GM12865 (cell line): ENCODE data around the gene FBXL17.

ENCODE experiments used
- DNase-seq: peaks from one replicate; pipeline ENCODE4 v3.0.0; 2010; ENCODE audit warnings: low read depth
- H3K4me3 ChIP-seq: 2 replicates; pipeline ENCODE4 v1.5.1; 2011; ENCODE audit warnings: mild to moderate bottlenecking, low read depth, low read length, control low read depth
- TF ChIP-seq, protein P1 (sequence below): IDR thresholded peaks from 2 replicates; pipeline ENCODE4 v1.5.1; 2011; ENCODE audit warnings: low read length, control low read depth, low read depth, inconsistent platforms; ENCODE audit not compliant: insufficient read depth; ENCODE audit errors: missing control alignments

The FBXL17 gene

GRCh38 chr5:107941036-107941435, 440.9 kb downstream of the FBXL17 start:
- no peak overlapping the region for H3K4me3 ChIP-seq
- DNase-seq: no peak
- TF ChIP-seq, protein P1, sequence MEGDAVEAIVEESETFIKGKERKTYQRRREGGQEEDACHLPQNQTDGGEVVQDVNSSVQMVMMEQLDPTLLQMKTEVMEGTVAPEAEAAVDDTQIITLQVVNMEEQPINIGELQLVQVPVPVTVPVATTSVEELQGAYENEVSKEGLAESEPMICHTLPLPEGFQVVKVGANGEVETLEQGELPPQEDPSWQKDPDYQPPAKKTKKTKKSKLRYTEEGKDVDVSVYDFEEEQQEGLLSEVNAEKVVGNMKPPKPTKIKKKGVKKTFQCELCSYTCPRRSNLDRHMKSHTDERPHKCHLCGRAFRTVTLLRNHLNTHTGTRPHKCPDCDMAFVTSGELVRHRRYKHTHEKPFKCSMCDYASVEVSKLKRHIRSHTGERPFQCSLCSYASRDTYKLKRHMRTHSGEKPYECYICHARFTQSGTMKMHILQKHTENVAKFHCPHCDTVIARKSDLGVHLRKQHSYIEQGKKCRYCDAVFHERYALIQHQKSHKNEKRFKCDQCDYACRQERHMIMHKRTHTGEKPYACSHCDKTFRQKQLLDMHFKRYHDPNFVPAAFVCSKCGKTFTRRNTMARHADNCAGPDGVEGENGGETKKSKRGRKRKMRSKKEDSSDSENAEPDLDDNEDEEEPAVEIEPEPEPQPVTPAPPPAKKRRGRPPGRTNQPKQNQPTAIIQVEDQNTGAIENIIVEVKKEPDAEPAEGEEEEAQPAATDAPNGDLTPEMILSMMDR: no peak

- no peak for DNase-seq
- H3K4me3 ChIP-seq: no peak overlapping the region
- TF ChIP-seq, protein P1: no peak
Observed at GRCh38 chr5:107937651-107938355, 444.1 kb downstream of the FBXL17 start.

GRCh38 chr5:107937204-107937603, 444.7 kb downstream of the FBXL17 start:
- H3K4me3 ChIP-seq: no peak overlapping the region
- TF ChIP-seq, protein P1: no peak
- DNase-seq: no peak

DNA sequence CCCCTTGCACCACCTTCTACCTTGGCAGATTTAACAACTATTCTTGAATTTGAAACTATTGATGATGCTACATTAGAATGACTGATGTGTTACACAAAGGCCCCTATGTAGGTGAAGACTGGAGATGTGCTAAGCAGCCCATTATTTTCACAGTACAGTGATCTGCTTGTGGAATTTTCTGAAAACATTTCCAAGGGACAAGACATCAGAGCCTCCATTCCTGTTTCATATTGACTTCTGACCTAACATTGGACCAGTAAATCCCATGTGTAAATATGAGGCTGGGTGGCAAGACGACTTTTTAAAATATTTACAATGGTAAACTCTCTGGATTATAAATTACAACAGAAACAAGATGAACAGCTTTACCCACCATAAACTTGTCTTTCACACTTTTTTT, 445.4 kb downstream of the FBXL17 start:
- TF ChIP-seq, protein P1: no peak
- DNase-seq: no peak
- no peak overlapping the region for H3K4me3 ChIP-seq

DNA sequence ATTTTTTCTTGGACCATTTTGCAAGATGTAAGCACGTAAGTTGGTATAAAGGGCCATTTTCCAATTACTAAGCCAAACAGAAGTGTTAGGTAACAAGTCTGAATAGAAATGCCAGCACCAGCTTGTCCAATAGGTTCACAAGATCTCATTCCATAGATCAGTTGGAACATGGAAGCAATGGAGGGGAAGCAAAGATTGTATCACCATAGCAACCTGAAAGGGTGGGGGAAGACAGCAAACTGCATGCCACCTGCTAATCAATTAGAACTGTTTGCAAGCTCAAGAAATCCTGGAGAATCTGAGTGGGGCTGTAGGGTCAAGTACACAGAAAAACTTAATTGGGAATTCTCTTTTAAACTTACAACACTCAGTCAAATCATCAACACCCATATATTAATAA, 446.3 kb downstream of the FBXL17 start:
- DNase-seq: no peak
- TF ChIP-seq, protein P1: no peak
- H3K4me3 ChIP-seq: no peak overlapping the region

GRCh38 chr5:107933326-107933725, 448.6 kb downstream of the FBXL17 start:
- no peak for DNase-seq
- TF ChIP-seq, protein P1: no peak
- no peak overlapping the region for H3K4me3 ChIP-seq

DNA sequence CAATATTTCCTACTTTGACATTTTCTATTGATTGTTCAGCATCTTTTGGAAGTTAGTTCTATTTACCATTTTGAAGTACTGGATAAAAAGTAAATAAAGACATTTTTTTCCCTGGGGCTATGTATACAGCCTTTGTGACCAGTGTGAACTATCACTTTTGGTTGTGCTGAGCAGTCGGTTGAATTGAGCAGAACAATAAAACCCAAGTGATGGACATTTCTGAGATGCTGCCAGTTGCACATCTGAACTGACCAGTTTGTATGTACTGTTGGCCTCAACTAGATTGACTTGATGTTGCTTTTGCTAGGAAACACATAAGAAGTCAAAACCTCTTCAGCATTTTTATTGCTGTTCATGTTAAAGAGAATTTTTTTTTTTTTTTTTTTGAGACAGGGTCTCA, 451.0 kb downstream of the FBXL17 start:
- TF ChIP-seq, protein P1: no peak
- H3K4me3 ChIP-seq: no peak overlapping the region
- DNase-seq: no peak
